Vagina (tissue), 2 donors: Measurements from ENCODE around the gene PDE4D.

ENCODE experiments used
- CTCF ChIP-seq, 3 experiments: fragments of 450-650 bp in 2 of 3; fragments of 200-600 bp in 1 of 3; sonication (generic) in 1 of 3; IDR thresholded peaks; one replicate each; pipeline ENCODE4 v1.5.1; 2017 to 2019; ENCODE audit warnings: antibody characterized with exemption in 3 of 3, mild to moderate bottlenecking in 2 of 3, moderate library complexity in 2 of 3
- POLR2A ChIP-seq, 2 donors: fragments of 450-650 bp; IDR thresholded peaks; one replicate each; pipeline ENCODE4 v1.6.1; 2017; ENCODE audit warnings: antibody characterized with exemption in 2 of 2, mild to moderate bottlenecking in 2 of 2, moderate library complexity in 2 of 2
- POLR2AphosphoS5 ChIP-seq, 2 donors: sonication (generic); formaldehyde crosslinking; IDR thresholded peaks; one replicate each; pipeline ENCODE4 v1.9.0; 2017; ENCODE audit warnings: antibody characterized with exemption in 2 of 2, mild to moderate bottlenecking in 2 of 2, low read depth in 1 of 2; ENCODE audit not compliant: insufficient read depth in 1 of 2

- no peak for TF ChIP-seq CTCF (IDR thresholded peaks at IDR 0.05)
- no peak for TF ChIP-seq POLR2A (IDR thresholded peaks at IDR 0.05)
- TF ChIP-seq POLR2AphosphoS5 (IDR thresholded peaks at IDR 0.05; ENCODE audit: insufficient read depth in 1 of 2, low read depth in 1 of 2), result no peak
Measured at GRCh38 chr5:59645380-59645779, 248.1 kb downstream of the PDE4D start.
